GM10266 (cell line): ENCODE measurements around the gene CAP1.
A peak's percentile ranks its signal among the peaks of the same experiment; 100 is the strongest.

Experiments used
- DNase-seq: peaks from one replicate; pipeline ENCODE4 v3.0.0; 2012; ENCODE audit errors: extremely low spot score
- CTCF ChIP-seq: IDR thresholded peaks from 2 replicates; pipeline ENCODE4 v1.5.1; 2012; ENCODE audit warnings: mild to moderate bottlenecking, low read depth; ENCODE audit not compliant: control insufficient read depth, insufficient read depth; ENCODE audit errors: missing control alignments

The CAP1 gene

GRCh38 chr1:40096977-40097782 lies 56.7 kb downstream of the CAP1 start, which contains the start of gene PPT1:
Gene PPT1, minus strand, starts transcription at chr1:40097252. Its CDS starts 14 bp downstream, at chr1:40097238.
- DNase-seq = peak; percentile 79

GRCh38 chr1:40102038-40102437 lies 61.5 kb downstream of the CAP1 start:
- no peak for TF ChIP-seq CTCF
- no peak for DNase-seq

More at GRCh38 chr1:40096977-40097782, 56.7 kb downstream of the CAP1 start, which contains the start of gene PPT1:
- TF ChIP-seq CTCF = no peak

GRCh38 chr1:40102896-40103295 lies 62.4 kb downstream of the CAP1 start:
- DNase-seq = no peak
- TF ChIP-seq CTCF = no peak

GRCh38 chr1:40105028-40105427 lies 64.5 kb downstream of the CAP1 start:
- DNase-seq = no peak
- no peak for TF ChIP-seq CTCF

GRCh38 chr1:40107290-40107959 lies 66.9 kb downstream of the CAP1 start:
- TF ChIP-seq CTCF = no peak
- DNase-seq = no peak

- DNase-seq = no peak
- TF ChIP-seq CTCF = no peak
Measured at GRCh38 chr1:40110389-40110788, 69.9 kb downstream of the CAP1 start.

GRCh38 chr1:40114400-40114799 lies 73.9 kb downstream of the CAP1 start:
- no peak for TF ChIP-seq CTCF
- no peak for DNase-seq
